Superior temporal gyrus (tissue), 1 donor: ENCODE results near the gene PKP3.
"Not testable (repeated sequence)": the region's sequence is repeated elsewhere in the genome, so short reads cannot be mapped to it uniquely, and the experiment has no call there.

Source experiments
- DNase-seq: peaks from one replicate; pipeline ENCODE4 v3.0.0-alpha.2; 2016; ENCODE audit errors: extremely low spot score

The PKP3 gene

DNA sequence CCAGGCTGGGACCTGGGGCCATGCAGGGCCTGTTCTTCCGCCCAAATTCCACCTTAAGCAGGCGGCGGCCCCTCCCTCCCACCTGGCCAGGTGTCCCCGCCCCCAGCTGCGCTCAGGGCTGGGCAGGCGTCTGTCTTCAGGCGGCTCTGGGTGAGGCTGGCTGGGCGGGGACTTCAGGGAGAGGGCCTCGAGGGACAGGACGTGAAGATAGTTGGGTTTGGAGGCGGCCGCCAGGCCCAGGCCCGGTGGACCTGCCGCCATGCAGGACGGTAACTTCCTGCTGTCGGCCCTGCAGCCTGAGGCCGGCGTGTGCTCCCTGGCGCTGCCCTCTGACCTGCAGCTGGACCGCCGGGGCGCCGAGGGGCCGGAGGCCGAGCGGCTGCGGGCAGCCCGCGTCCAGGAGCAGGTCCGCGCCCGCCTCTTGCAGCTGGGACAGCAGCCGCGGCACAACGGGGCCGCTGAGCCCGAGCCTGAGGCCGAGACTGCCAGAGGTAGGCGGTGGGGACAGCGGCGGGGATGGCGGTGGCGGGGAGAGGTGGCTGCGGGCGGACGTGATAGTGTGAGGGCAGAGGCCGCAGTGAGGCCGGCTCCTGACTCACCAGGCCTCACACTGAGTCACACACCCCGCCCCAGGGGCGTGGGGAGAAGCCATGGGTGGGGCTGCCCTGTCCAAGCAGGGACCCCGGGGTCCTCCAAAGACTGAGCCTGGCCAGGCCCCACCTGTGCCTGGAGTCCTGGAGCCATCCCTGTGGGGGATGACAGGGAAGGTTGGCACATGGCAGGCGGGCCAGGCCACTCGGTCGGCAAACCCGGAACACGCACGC lies at the start of gene PKP3:
PKP3 (plus strand) TSS at position 176 of the 824 bp plus-strand sequence; CDS start at position 260, 84 bp downstream.
- DNase-seq, result no peak

DNA sequence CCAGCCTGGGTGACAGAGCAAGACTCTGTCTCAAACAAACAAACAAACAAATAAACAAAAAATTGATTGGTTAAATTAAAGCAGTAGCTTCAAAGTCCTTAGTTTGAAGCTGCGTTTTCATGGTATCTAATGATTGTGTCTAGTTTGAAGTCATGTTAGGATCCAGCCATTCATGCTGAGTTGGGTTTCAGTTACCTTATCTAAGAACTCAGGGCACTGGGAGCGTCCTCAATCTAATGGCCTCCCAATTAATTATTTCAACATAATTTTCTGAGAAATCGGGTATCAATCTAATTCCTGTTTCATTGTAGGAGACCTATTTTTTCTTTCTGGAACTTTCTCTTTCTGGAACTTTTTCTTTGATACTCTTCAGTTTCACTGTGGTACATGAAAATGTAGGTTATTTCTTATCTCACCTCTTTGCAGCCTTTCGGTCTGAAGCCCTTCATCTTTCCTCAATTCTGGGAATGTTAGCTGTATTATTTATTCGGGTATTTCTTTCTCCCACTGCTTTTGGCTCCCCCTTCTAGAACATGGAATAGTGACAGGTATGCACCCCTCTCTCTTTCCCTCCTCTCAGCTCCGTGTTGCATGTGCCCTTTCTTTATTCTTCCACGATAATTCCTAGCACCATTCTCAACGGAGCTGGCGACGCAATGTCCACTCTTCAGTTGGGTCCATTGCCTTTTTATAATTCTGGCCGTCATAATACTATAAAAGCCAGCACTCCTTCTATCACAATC lies 49.0 kb upstream of the PKP3 start:
- DNase-seq, result no peak

DNA sequence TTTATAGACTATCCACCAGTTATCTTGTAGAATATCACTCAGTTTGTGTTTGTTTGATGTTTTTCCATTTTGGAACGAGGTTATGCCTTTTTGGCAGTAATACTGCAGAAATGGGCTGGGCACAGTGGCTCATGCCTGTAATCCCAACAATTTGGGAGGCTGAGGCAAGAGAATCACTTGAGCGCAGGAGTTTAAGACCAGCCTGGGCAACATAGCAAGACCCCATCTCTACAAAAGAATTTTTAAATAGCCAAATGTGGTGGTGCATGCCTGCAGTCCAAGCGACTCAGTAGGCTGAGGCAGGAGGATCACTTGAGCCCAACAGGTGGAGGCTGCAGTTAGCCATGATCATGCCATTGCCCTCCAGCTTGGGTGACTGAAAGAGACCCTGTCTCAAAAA lies 47.5 kb upstream of the PKP3 start:
- DNase-seq, result no peak

GRCh38 chr11:349270-349954 lies 44.6 kb upstream of the PKP3 start:
- DNase-seq, result not testable (repeated sequence)

GRCh38 chr11:350033-350722 lies 43.8 kb upstream of the PKP3 start:
- DNase-seq, result not testable (repeated sequence)

- DNase-seq, result no peak
Measured at GRCh38 chr11:350723-351255, 43.2 kb upstream of the PKP3 start.

- no peak for DNase-seq
Measured at GRCh38 chr11:351411-351810, 42.6 kb upstream of the PKP3 start.

DNA sequence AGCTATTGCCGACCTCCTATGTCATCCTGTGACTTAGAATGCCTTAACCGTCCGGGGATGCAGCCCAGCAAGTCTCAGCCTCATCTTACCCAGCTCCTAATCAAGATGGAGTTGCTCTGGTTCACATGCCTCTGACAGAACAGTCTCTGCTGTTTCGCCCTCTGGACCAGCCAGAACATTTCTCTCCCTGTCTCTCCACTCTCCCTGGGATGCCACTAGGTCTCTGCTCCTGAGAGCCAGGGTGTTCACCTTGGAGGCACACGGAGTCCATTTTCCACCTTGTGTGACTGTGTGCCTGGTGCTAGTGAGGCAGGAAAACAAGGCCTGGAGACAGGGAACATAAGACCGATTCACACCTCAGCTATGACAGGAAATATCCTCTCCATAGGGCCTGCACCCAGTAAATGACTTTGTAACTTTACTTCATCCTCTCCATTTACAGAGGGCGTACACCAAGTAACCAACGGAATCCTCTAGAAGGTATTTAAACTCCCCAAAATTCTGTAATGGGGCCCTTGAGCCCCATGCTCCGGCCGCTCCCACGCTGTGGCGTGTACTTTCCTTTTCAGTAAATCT lies 41.5 kb upstream of the PKP3 start:
- no peak for DNase-seq

GRCh38 chr11:353179-353873 lies 40.7 kb upstream of the PKP3 start:
- peak; percentile 58 for DNase-seq

GRCh38 chr11:355581-356458 lies 38.2 kb upstream of the PKP3 start:
- no peak for DNase-seq

- DNase-seq, result no peak
Measured at GRCh38 chr11:356610-357009, 37.4 kb upstream of the PKP3 start.

- no peak for DNase-seq
Measured at GRCh38 chr11:357582-357981, 36.4 kb upstream of the PKP3 start.

DNA sequence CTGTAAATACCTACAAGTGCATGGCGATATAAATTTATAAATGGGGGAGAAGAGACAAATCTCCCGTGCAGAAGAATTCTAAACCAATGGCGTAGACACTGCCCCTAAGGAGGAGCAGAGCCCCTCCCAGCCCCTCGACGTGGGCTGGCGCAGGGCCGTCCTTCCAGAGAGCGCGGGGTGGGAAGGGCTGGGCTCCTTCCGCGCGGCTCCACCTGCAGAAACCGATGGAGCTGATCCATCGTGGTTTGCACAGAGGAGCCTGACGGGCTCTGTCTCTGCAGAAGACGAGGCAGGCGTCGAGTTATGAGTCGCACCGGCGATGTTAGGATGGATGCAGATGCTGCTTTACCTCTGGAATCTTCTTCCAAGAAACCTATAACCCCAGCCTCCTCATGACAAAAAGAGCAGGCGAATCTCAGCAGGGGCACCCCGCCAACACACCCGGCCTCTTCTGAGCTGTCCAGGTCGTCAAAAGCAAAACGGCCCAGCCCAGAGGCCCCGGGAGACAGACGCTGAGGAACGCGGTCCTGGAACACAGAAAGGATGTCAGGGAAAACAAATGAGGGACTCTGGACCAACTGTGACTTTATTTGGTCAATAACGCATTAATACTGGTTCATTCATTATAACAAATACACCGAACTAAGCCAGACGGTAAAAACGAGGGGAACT lies 35.7 kb upstream of the PKP3 start:
- no peak for DNase-seq

DNA sequence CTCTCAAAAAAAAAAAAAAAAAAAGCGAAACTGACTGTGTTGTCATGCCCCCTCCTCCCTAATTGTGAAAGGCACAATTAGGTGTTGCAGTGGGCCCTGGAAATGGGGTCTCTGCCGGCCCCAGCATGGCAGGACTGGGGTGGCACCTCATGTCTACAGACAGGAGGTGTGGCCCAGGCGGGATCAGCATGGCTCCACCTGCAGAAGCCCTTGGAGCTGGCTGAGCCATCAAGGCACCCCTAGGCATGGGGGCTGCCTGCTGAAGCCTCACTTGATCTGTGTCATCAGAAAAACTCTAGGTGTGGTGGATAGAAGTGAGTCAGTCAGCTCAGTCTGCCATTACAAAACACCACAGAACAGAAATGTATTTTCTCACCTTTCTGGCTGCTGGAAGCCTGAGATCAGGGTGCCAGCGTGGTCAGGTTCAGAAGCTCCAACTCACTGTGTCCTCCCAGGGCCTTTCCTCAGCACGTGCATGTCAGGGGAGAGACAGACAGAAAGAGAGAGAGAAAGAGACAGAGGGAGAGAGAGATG lies 34.8 kb upstream of the PKP3 start:
- DNase-seq, result no peak

DNA sequence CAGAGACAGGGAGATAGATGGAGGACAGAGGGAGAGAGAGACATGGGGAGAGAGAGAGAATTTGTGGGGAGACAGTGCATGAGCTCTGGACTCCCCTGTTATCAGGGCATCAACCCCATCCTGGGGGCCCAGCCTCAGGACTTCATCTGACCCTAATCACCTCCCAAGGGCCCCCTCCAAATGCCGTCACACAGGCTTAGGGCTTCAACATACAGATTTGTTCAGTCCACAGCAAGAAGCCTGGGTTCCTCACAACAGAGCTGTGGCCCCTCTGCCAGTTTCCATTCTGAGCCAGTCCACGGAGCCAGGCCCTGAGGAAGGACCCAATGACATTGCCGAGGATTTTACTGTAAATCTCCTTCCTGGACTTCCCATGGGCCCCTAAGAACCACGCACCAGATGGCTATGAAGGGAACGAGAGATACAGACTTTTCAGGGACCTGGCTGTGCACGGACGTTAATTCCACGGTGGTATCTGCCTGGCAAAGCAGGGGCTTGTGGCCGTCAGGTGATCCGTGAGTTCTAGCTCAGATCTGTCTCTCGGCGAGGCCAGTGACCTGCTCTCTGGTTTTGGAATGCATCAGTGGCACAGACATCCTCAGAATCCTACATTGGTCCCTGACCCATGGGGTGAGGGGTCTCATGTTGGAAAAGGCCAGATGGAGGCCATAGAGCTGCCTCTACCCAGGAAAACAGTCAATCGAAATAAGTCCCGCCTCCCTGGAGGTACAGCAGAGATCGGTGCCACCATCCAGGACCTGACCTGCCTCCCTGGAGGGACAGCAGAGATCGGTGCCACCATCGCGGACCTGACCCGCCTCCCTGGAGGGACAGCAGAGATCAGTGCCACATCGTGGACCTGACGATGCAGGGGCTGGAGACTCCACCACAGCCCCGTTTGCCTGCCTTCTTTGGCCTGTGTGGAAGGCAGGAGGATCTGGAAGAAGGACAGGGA lies 33.4 kb upstream of the PKP3 start:
- no peak for DNase-seq

- DNase-seq, result no peak
Measured at GRCh38 chr11:362642-363442, 31.2 kb upstream of the PKP3 start.

DNA sequence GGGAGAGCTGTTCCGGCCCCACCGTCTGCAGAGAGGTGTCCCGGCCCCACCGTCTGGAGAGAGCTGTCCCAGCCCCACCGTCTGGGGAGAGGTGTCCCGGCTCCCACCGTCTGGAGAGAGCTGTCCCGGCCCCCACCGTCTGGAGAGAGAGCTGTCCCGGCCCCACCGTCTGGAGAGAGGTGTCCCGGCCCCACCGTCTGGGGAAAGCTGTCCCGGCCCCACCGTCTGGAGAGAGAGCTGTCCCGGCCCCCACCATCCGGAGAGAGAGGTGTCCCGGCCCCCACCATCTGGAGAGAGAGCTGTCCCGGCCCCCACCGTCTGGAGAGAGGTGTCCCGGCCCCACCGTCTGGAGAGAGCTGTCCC lies 30.6 kb upstream of the PKP3 start:
- DNase-seq, result not testable (repeated sequence)
